HEK293 (cell line): ENCODE measurements around the gene NUSAP1.

Source experiments
- CTCF ChIA-PET: fragments of 350-600 bp; formaldehyde crosslinking; extraction: SDS; loops from one replicate; lab custom pipeline; 2021; ENCODE audit warnings: antibody characterized with exemption; lab: Yijun Ruan, JAX
- POLR2A ChIA-PET: fragments of 300-600 bp; formaldehyde crosslinking; extraction: SDS; loops from one replicate; lab custom pipeline; 2020; ENCODE audit warnings: antibody characterized with exemption, inconsistent platforms; lab: Yijun Ruan, JAX
- H3K27ac ChIP-seq: fragments of 200-500 bp; sonication (Bioruptor generic); 2 replicates; pipeline ENCODE4 v1.5.1; 2014; ENCODE audit warnings: low read depth, low read length, control low read depth, inconsistent platforms; ENCODE audit errors: extremely low read depth
- H3K36me3 ChIP-seq, 2 experiments: fragments of 200-500 bp in 1 of 2; sonication (Bioruptor generic) in 1 of 2; 1 replicate in 1 of 2; 2 replicates in 1 of 2; pipeline ENCODE4 v1.5.1; 2014 to 2017; ENCODE audit warnings: inconsistent platforms in 2 of 2, low read length in 2 of 2; ENCODE audit not compliant: control insufficient read depth in 2 of 2, insufficient read depth in 1 of 2
- H3K4me1 ChIP-seq: fragments of 200-500 bp; sonication (Bioruptor generic); 2 replicates; pipeline ENCODE4 v1.5.1; 2014; ENCODE audit warnings: mild to moderate bottlenecking, low read length, inconsistent platforms; ENCODE audit not compliant: control insufficient read depth, insufficient read depth
- H3K4me3 ChIP-seq: 2 replicates; pipeline ENCODE4 v1.5.1; 2011; ENCODE audit warnings: low read depth, mild to moderate bottlenecking, control low read depth, low read length, moderate library complexity
- H3K9me3 ChIP-seq: fragments of 200-500 bp; sonication (Bioruptor generic); 2 replicates; pipeline ENCODE4 v1.5.1; 2014; ENCODE audit warnings: low read depth, low read length, inconsistent platforms; ENCODE audit not compliant: control insufficient read depth, insufficient read depth
- GLIS1 ChIP-seq: fragments of 450-650 bp; formaldehyde crosslinking; IDR thresholded peaks from 2 replicates; pipeline ENCODE4 v1.5.1; 2016; ENCODE audit warnings: missing biosample characterization, missing genetic modification characterization
- HOXC10 ChIP-seq: sonication (generic); formaldehyde crosslinking; IDR thresholded peaks from 2 replicates; pipeline ENCODE4 v1.8.1; 2023; ENCODE audit warnings: mild to moderate bottlenecking, missing genetic modification reagents
- KLF8 ChIP-seq: fragments of 450-650 bp; formaldehyde crosslinking; IDR thresholded peaks from 2 replicates; pipeline ENCODE4 v1.5.1; 2016; ENCODE audit warnings: missing biosample characterization, missing genetic modification characterization
- PBX3 ChIP-seq: sonication (generic); formaldehyde crosslinking; IDR thresholded peaks from 2 replicates; pipeline ENCODE4 v1.8.1; 2022; ENCODE audit warnings: mild to moderate bottlenecking, moderate library complexity, missing genetic modification reagents
- REPIN1 ChIP-seq: fragments of 450-650 bp; formaldehyde crosslinking; IDR thresholded peaks from 2 replicates; pipeline ENCODE4 v1.5.1; 2017; ENCODE audit warnings: missing biosample characterization, missing genetic modification characterization, low read depth
- SCRT1 ChIP-seq: fragments of 450-650 bp; formaldehyde crosslinking; IDR thresholded peaks from 2 replicates; pipeline ENCODE4 v1.5.1; 2016; ENCODE audit warnings: missing biosample characterization, missing genetic modification characterization, borderline replicate concordance
- SCRT2 ChIP-seq: fragments of 450-650 bp; formaldehyde crosslinking; IDR thresholded peaks from 2 replicates; pipeline ENCODE4 v1.5.1; 2016; ENCODE audit warnings: missing biosample characterization, missing genetic modification characterization
- SETDB1 ChIP-seq: IDR thresholded peaks from one replicate; pipeline ENCODE4 v1.6.1; 2017; ENCODE audit warnings: mild to moderate bottlenecking, low read length, moderate library complexity, mixed read lengths; ENCODE audit not compliant: insufficient read length
- SP7 ChIP-seq: fragments of 450-650 bp; formaldehyde crosslinking; IDR thresholded peaks from 2 replicates; pipeline ENCODE4 v1.5.1; 2016; ENCODE audit warnings: missing biosample characterization, missing genetic modification characterization
- TSHZ1 ChIP-seq: fragments of 450-650 bp; formaldehyde crosslinking; IDR thresholded peaks from 2 replicates; pipeline ENCODE4 v1.5.1; 2016; ENCODE audit warnings: missing biosample characterization, missing genetic modification characterization, borderline replicate concordance
- ZBTB21 ChIP-seq: fragments of 450-650 bp; formaldehyde crosslinking; IDR thresholded peaks from 2 replicates; pipeline ENCODE4 v1.5.1; 2017; ENCODE audit warnings: missing biosample characterization, missing genetic modification characterization
- ZBTB6 ChIP-seq: fragments of 450-650 bp; formaldehyde crosslinking; IDR thresholded peaks from 2 replicates; pipeline ENCODE4 v1.5.1; 2017; ENCODE audit warnings: missing biosample characterization, missing genetic modification characterization
- ZNF112 ChIP-seq: fragments of 450-650 bp; formaldehyde crosslinking; IDR thresholded peaks from 2 replicates; pipeline ENCODE4 v1.5.0; 2017; ENCODE audit warnings: missing biosample characterization, missing genetic modification characterization
- ZNF114 ChIP-seq: fragments of 450-650 bp; formaldehyde crosslinking; IDR thresholded peaks from 2 replicates; pipeline ENCODE4 v1.5.0; 2017; ENCODE audit warnings: missing biosample characterization, missing genetic modification characterization
- ZNF132 ChIP-seq: fragments of 450-650 bp; formaldehyde crosslinking; IDR thresholded peaks from 2 replicates; pipeline ENCODE4 v1.5.1; 2017; ENCODE audit warnings: missing biosample characterization, missing genetic modification characterization, borderline replicate concordance
- ZNF138 ChIP-seq: fragments of 450-650 bp; formaldehyde crosslinking; IDR thresholded peaks from 2 replicates; pipeline ENCODE4 v1.5.1; 2016; ENCODE audit warnings: missing biosample characterization, missing genetic modification characterization, borderline replicate concordance
- ZNF202 ChIP-seq: fragments of 450-650 bp; formaldehyde crosslinking; IDR thresholded peaks from 2 replicates; pipeline ENCODE4 v1.5.1; 2016; ENCODE audit warnings: missing biosample characterization, missing genetic modification characterization, borderline replicate concordance
- ZNF26 ChIP-seq: fragments of 450-650 bp; formaldehyde crosslinking; IDR thresholded peaks from 2 replicates; pipeline ENCODE4 v1.5.1; 2016; ENCODE audit warnings: missing biosample characterization, missing genetic modification characterization
- ZNF341 ChIP-seq: fragments of 450-650 bp; formaldehyde crosslinking; IDR thresholded peaks from 2 replicates; pipeline ENCODE4; 2016; ENCODE audit warnings: low read depth, missing biosample characterization, missing genetic modification characterization
- ZNF530 ChIP-seq: fragments of 450-650 bp; formaldehyde crosslinking; IDR thresholded peaks from 2 replicates; pipeline ENCODE4 v1.5.1; 2016; ENCODE audit warnings: low read depth, missing biosample characterization, missing genetic modification characterization
- ZNF548 ChIP-seq: fragments of 450-650 bp; formaldehyde crosslinking; IDR thresholded peaks from 2 replicates; pipeline ENCODE4 v1.5.1; 2016; ENCODE audit warnings: missing biosample characterization, missing genetic modification characterization
- ZNF596 ChIP-seq: fragments of 450-650 bp; IDR thresholded peaks from 2 replicates; pipeline ENCODE4 v1.5.0; 2018; ENCODE audit warnings: missing biosample characterization, mild to moderate bottlenecking, missing genetic modification characterization, moderate library complexity
- ZNF658 ChIP-seq: fragments of 450-650 bp; formaldehyde crosslinking; IDR thresholded peaks from 2 replicates; pipeline ENCODE4; 2016; ENCODE audit warnings: missing biosample characterization, missing genetic modification characterization
- ZNF704 ChIP-seq: fragments of 450-650 bp; formaldehyde crosslinking; IDR thresholded peaks from 2 replicates; pipeline ENCODE4 v1.5.1; 2016; ENCODE audit warnings: missing biosample characterization, missing genetic modification characterization
- ZNF830 ChIP-seq: fragments of 450-650 bp; IDR thresholded peaks from 2 replicates; pipeline ENCODE4 v1.5.0; 2018; ENCODE audit warnings: missing biosample characterization, missing genetic modification characterization, low read depth, mild to moderate bottlenecking, moderate library complexity
- ZNF837 ChIP-seq: fragments of 450-650 bp; formaldehyde crosslinking; IDR thresholded peaks from 2 replicates; pipeline ENCODE4 v1.5.1; 2016; ENCODE audit warnings: missing biosample characterization, missing genetic modification characterization
- ZXDB ChIP-seq: fragments of 450-650 bp; formaldehyde crosslinking; IDR thresholded peaks from 2 replicates; pipeline ENCODE4 v1.5.1; 2016; ENCODE audit warnings: missing biosample characterization, missing genetic modification characterization

NUSAP1 gene

GRCh38 chr15:41332194-41333025 is at the start of gene NUSAP1, which contains the start of gene OIP5:
Gene NUSAP1 (plus strand): TSS chr15:41332881. CDS start chr15:41332958, 77 bp downstream.
Gene OIP5 (minus strand): TSS chr15:41332591. CDS start chr15:41332561, 30 bp downstream.
- CTCF ChIA-PET, result interaction anchor here (0.5 to 1.1 kb wide), 6 partner anchors 21 to 754 kb away, joined by 3 to 4 read pairs (median 4); no protein-coding TSS in a partner anchor
- Histone ChIP-seq H3K4me1 (no peaks in the 10 kb centered on the region), H3K4me3 (peak within 1 kb of the TSS; percentile 94), H3K9me3 (no peaks in the 10 kb centered on the region), H3K36me3 (peaks cover 11 to 12% of the 10 kb centered on the region in 2 experiments; a peak in 2 of 3 replicates), H3K27ac (peak within 1 kb of the TSS; percentile 92)
- POLR2A ChIA-PET, result interaction anchor here (0.6 to 1.8 kb wide), 20 partner anchors 9 to 875 kb away, joined by 3 to 13 read pairs (median 4); partner anchors contain the start of genes CHAC1, CHP1, EXD1 and RAD51
- TF ChIP-seq ZNF138 (no peak), ZBTB6 (tag by site-specific recombination) (no peak; the same call in 1 of the 2 replicates), ZNF341 (tag by site-specific recombination) (no peak; the same call in 1 of the 2 replicates), ZNF704 (tag by site-specific recombination) (no peak), ZNF202 (tag by site-specific recombination) (no peak), ZNF596 (no peak), REPIN1 (tag by site-specific recombination) (no peak), ZNF548 (no peak), ZXDB (tag by site-specific recombination) (peak; percentile 71), SP7 (tag by site-specific recombination) (peak; percentile 65), ZNF658 (tag by site-specific recombination) (no peak), GLIS1 (tag by site-specific recombination) (peak; percentile 29; the same call in 1 of the 2 replicates), ZNF830 (tag by site-specific recombination) (no peak), ZNF114 (tag by site-specific recombination) (no peak), PBX3 (no peak), ZNF530 (no peak), TSHZ1 (tag by site-specific recombination) (no peak), SCRT2 (peak; percentile 86), ZNF26 (tag by site-specific recombination) (no peak), ZBTB21 (tag by site-specific recombination) (no peak), ZNF132 (no peak), SCRT1 (tag by site-specific recombination) (no peak), KLF8 (tag by site-specific recombination) (peak; percentile 53), HOXC10 (CRISPR knock-in tag) (no peak), ZNF112 (tag by site-specific recombination) (no peak), SETDB1 (peak; percentile 53), ZNF837 (no peak)
